GM12878 (cell line): ENCODE results near the gene OMG.
"Not testable (repeated sequence)": the region's sequence is repeated elsewhere in the genome, so short reads cannot be mapped to it uniquely, and the experiment has no call there.

ENCODE experiments used
- CBFB ChIP-seq: IDR thresholded peaks from 2 replicates; pipeline ENCODE4 v1.6.1; 2016; ENCODE audit warnings: antibody characterized with exemption, low read depth
- CTCF ChIP-seq, 3 experiments: IDR thresholded peaks in 2 of 3; conservative IDR thresholded peaks in 1 of 3; 2 replicates each; pipeline ENCODE4 v1.5.1; 2011; ENCODE audit warnings: low read depth in 3 of 3, low read length in 3 of 3, mild to moderate bottlenecking in 3 of 3, control low read depth in 2 of 3, moderate library complexity in 2 of 3, inconsistent platforms in 1 of 3, mixed read lengths in 1 of 3; ENCODE audit not compliant: control insufficient read depth in 2 of 3, insufficient read depth in 1 of 3; ENCODE audit errors: extremely low read depth in 1 of 3
- FOXK2 ChIP-seq: fragments of 450-650 bp; IDR thresholded peaks from 2 replicates; pipeline ENCODE4 v1.6.1; 2017; ENCODE audit warnings: mild to moderate bottlenecking, moderate library complexity
- HDAC2 ChIP-seq: fragments of 200-600 bp; sonication (generic); IDR thresholded peaks from 2 replicates; pipeline ENCODE4 v1.6.1; 2017
- MYB ChIP-seq: fragments of 150-350 bp; IDR thresholded peaks from 2 replicates; pipeline ENCODE4 v1.6.1; 2014; ENCODE audit warnings: mild to moderate bottlenecking, low read depth, low read length, borderline replicate concordance
- PKNOX1 ChIP-seq: fragments of 450-650 bp; IDR thresholded peaks from 2 replicates; pipeline ENCODE4 v1.6.1; 2016; ENCODE audit warnings: mild to moderate bottlenecking
- POLR2A ChIP-seq: IDR thresholded peaks from 2 replicates; pipeline ENCODE4 v1.6.1; 2011; ENCODE audit warnings: low read depth, mild to moderate bottlenecking, low read length
- POLR2AphosphoS5 ChIP-seq: IDR thresholded peaks from 2 replicates; pipeline ENCODE4 v1.6.1; 2011; ENCODE audit warnings: mild to moderate bottlenecking, low read length, inconsistent platforms
- ZNF592 ChIP-seq: fragments of 450-650 bp; IDR thresholded peaks from 2 replicates; pipeline ENCODE4 v1.6.1; 2017; ENCODE audit warnings: mild to moderate bottlenecking, moderate library complexity

GRCh38 chr17:31312223-31312622, 15.2 kb upstream of the OMG start:
- not testable (repeated sequence) for TF ChIP-seq HDAC2, ZNF592, POLR2A, FOXK2, POLR2AphosphoS5, PKNOX1, CBFB, MYB
- TF ChIP-seq CTCF (IDR thresholded peaks at IDR 0.05 in 2 of 3, conservative IDR thresholded peaks at IDR 0.05 in 1 of 3; ENCODE audit: control insufficient read depth in 2 of 3, extremely low read depth in 1 of 3, insufficient read depth in 1 of 3, low read depth in 3 of 3, low read length in 3 of 3) = peak in 1 of 3 experiments; percentile 20; a peak in 2 of 6 replicates
